ENCODE measurements around the gene TOR1B. TPM values are rescaled to one million over a fixed set of nuclear protein-coding genes. Genes with fewer than 3 reads are reported as not detected.

The TOR1B gene
- 10 to 100 TPM; 22.8 to 25.1 TPM for total RNA-seq

GRCh38 chr9:129802833-129803675 is at the start of gene TOR1B:
TOR1B (plus strand) TSS chr9:129803184; CDS start chr9:129803213, 29 bp downstream.

GRCh38 chr9:129823935-129824601 is 21.1 kb downstream of the TOR1B start, which contains the start of gene TOR1A:
TOR1A (minus strand) TSS chr9:129824136; CDS start chr9:129824085, 51 bp downstream.

GRCh38 chr9:129835128-129835859 is 32.3 kb downstream of the TOR1B start, which contains the start of the genes C9orf78 and USP20:
C9orf78 (minus strand) TSS chr9:129835275; CDS start chr9:129835221, 54 bp downstream.
USP20 (plus strand) TSS chr9:129835458; CDS start chr9:129852556, 17,098 bp downstream.

Other genes with a start within 250 kb of the TOR1B start
- not detected for gene C9orf50, start 182.1 kb upstream of the TOR1B start, total RNA-seq
- 10 to 100 TPM; 30.8 to 35.2 TPM for gene NTMT1, start 177.0 kb upstream of the TOR1B start, total RNA-seq
- 10 to 100 TPM; 21.5 to 22.9 TPM for gene ASB6, start 161.0 kb upstream of the TOR1B start, total RNA-seq
- gene PRRX2, start 137.5 kb upstream of the TOR1B start, total RNA-seq = not detected
- gene PTGES, start 50.1 kb upstream of the TOR1B start, total RNA-seq = not detected
- 10 to 100 TPM; 44.3 to 44.5 TPM for gene TOR1A, start 21.0 kb downstream of the TOR1B start, total RNA-seq
- gene C9orf78, start 32.1 kb downstream of the TOR1B start, total RNA-seq = 10 to 100 TPM; 72.5 to 73.6 TPM
- gene USP20, start 32.3 kb downstream of the TOR1B start, total RNA-seq = 100 to 1,000 TPM; 108 to 109 TPM
- gene FNBP1, start 240.0 kb downstream of the TOR1B start, total RNA-seq = 100 to 1,000 TPM; 194 to 199 TPM